Stomach (tissue), 9 donors: ENCODE measurements around the gene DENND2A. TPM values are rescaled to one million over a fixed set of nuclear protein-coding genes. Genes with fewer than 3 reads are reported as not detected.

Experiments
- DNase-seq, 2 donors: peaks; one replicate each; pipeline versions ENCODE4 v3.0.0 to v3.0.0-alpha.2; 2013 to 2019
- H3K27ac ChIP-seq, 5 donors: fragments of 200-600 bp in 4 of 5; sonication (generic) in 4 of 5; one replicate each; pipeline ENCODE4 v1.5.1; 2013 to 2019; ENCODE audit warnings: mild to moderate bottlenecking in 1 of 5, moderate library complexity in 1 of 5
- H3K27me3 ChIP-seq, 3 donors: fragments of 200-600 bp; sonication (generic); one replicate each; pipeline ENCODE4 v1.5.1; 2017 to 2019; ENCODE audit warnings: mixed run types in 1 of 3
- H3K36me3 ChIP-seq, 4 donors: fragments of 200-600 bp; sonication (generic); 1 replicate in 3 of 4; 2 replicates in 1 of 4; pipeline ENCODE4 v1.5.1; 2016 to 2019
- H3K4me1 ChIP-seq, 4 donors: fragments of 200-600 bp; sonication (generic); one replicate each; pipeline ENCODE4 v1.5.1; 2016 to 2019
- H3K4me3 ChIP-seq, 4 donors: fragments of 200-600 bp; sonication (generic) in 3 of 4; one replicate each; pipeline ENCODE4 v1.5.1; 2016 to 2019; ENCODE audit warnings: mild to moderate bottlenecking in 1 of 4
- H3K9me3 ChIP-seq, 4 donors: fragments of 200-600 bp; sonication (generic); one replicate each; pipeline ENCODE4 v1.5.1; 2016 to 2019
- EP300 ChIP-seq: sonication (generic); formaldehyde crosslinking; IDR thresholded peaks from one replicate; pipeline ENCODE4 v1.6.1; 2017; ENCODE audit warnings: antibody characterized with exemption
- POLR2A ChIP-seq, 4 donors: fragments of 450-650 bp; IDR thresholded peaks; one replicate each; pipeline ENCODE4 v1.6.1; 2016; ENCODE audit warnings: antibody characterized with exemption in 4 of 4, control low read depth in 2 of 4, mild to moderate bottlenecking in 1 of 4, moderate library complexity in 1 of 4
- POLR2AphosphoS5 ChIP-seq, 3 donors: sonication (generic); formaldehyde crosslinking; IDR thresholded peaks; one replicate each; pipeline ENCODE4 v1.6.1; 2016; ENCODE audit warnings: antibody characterized with exemption in 3 of 3
- WGBS, 5 donors: extraction: QIAGEN DNeasy Blood & Tissue Kit in 3 of 5; methylation state at CpG; one replicate each; pipeline versions ENCODE4 v1.1.5 to v1.1.7; 2013 to 2018; 5-methylcytosine and 5-hydroxymethylcytosine counted together
- intact Hi-C: fragments of 100-400 bp; cut with DNase I; formaldehyde crosslinking; loops from one replicate; pipeline ENCODE4 v1.15.1; 2023; ENCODE audit warnings: low total_unique reads
- polyA plus RNA-seq, 3 donors: library from polyadenylated mRNA; stranded (reverse); fragments of 200-250 nt; gene quantifications; one replicate each; pipeline ENCODE4 v1.2.3, GENCODE V29; 2013
- total RNA-seq, 5 donors: library from RNA; depleted of rRNA; stranded (reverse); fragments of >200 nt; gene quantifications; one replicate each; pipeline versions ENCODE4 v1.1.0 to v1.2.3, GENCODE V29; 2014 to 2016
- TF ChIP-seq, protein P1 (sequence below), 7 experiments: fragments of 450-650 bp in 4 of 7; fragments of 200-600 bp in 3 of 7; sonication (generic) in 3 of 7; IDR thresholded peaks; one replicate each; pipeline ENCODE4 v1.5.1; 2016 to 2019; ENCODE audit warnings: antibody characterized with exemption in 7 of 7, control low read depth in 2 of 7, mild to moderate bottlenecking in 1 of 7
- donor health status: healthy with polysubstance abuse.
- donor health status: Bipolar disorder and iron deficiency.
- donor health status: healthy.

Gene DENND2A
- total and polyA plus RNA-seq, 8 donors = 1.8 to 17.8 (median 6.5) TPM

- WGBS, 5 donors = 48 to 62% (median 54%) methylated on average over 7 of the region's 7 CpGs
- intact Hi-C loops = no loop called here
- DNase-seq = no peak
- Histone ChIP-seq H3K27me3 (no peaks in the 10 kb centered on the region), H3K27ac (peak overlapping the region in 2 of 5 donors; percentile 11 to 48), H3K4me1 (peaks cover 0 to 19% (median 2%) of the 10 kb centered on the region in 4 donors), H3K4me3 (no peak overlapping the region), H3K9me3 (no peaks in the 10 kb centered on the region), H3K36me3 (peaks cover 0 to 6% (median 0%) of the 10 kb centered on the region in 4 donors)
- no peak for TF ChIP-seq EP300
- TF ChIP-seq POLR2A (IDR thresholded peaks at IDR 0.05) = no peak
- TF ChIP-seq, protein P1, sequence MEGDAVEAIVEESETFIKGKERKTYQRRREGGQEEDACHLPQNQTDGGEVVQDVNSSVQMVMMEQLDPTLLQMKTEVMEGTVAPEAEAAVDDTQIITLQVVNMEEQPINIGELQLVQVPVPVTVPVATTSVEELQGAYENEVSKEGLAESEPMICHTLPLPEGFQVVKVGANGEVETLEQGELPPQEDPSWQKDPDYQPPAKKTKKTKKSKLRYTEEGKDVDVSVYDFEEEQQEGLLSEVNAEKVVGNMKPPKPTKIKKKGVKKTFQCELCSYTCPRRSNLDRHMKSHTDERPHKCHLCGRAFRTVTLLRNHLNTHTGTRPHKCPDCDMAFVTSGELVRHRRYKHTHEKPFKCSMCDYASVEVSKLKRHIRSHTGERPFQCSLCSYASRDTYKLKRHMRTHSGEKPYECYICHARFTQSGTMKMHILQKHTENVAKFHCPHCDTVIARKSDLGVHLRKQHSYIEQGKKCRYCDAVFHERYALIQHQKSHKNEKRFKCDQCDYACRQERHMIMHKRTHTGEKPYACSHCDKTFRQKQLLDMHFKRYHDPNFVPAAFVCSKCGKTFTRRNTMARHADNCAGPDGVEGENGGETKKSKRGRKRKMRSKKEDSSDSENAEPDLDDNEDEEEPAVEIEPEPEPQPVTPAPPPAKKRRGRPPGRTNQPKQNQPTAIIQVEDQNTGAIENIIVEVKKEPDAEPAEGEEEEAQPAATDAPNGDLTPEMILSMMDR (IDR thresholded peaks at IDR 0.05) = no peak
- no peak for TF ChIP-seq POLR2AphosphoS5 (IDR thresholded peaks at IDR 0.05)
Observed at GRCh38 chr7:140596519-140597427, 43.8 kb downstream of the DENND2A start.

- intact Hi-C loops = no loop called here
- Histone ChIP-seq H3K4me3 (no peak overlapping the region), H3K36me3 (no peaks in the 10 kb centered on the region), H3K4me1 (peaks cover 0 to 27% (median 2%) of the 10 kb centered on the region in 4 donors), H3K9me3 (no peaks in the 10 kb centered on the region), H3K27me3 (no peaks in the 10 kb centered on the region), H3K27ac (no peak overlapping the region)
- no peak for DNase-seq
- TF ChIP-seq POLR2A (IDR thresholded peaks at IDR 0.05) = no peak
- TF ChIP-seq POLR2AphosphoS5 (IDR thresholded peaks at IDR 0.05) = no peak
- TF ChIP-seq, protein P1 (IDR thresholded peaks at IDR 0.05) = no peak
- TF ChIP-seq EP300 = no peak
- WGBS, 5 donors = 88 to 95% (median 93%) methylated on average over 15 of the region's 15 CpGs
Observed at GRCh38 chr7:140595468-140596092, 45.0 kb downstream of the DENND2A start.

DNA sequence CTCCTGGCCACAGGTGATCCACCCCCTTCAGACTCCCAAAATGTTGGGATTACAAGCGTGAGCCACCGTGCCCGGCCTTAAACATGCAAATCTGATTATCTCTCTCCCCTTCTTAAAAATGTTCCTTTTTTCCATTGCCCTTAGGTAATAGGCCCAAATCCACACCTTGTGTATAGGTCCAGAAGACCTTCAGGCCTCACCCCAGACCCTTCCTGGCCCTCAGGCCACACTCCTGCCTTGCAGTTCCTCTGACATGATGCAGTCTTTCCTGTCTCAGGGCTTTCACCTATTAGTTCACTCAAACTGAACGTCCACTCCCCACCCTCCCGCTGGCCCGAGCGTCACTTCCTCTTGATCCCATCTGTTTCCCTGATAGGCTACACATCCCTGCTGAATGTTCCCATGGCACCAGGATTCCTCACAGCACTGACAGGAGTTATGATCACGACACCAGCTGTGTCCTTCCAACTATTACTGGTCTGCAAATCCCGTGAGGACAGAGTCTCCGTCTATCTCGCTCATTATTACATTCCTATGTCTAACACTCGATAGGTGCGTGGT is 46.4 kb downstream of the DENND2A start:
- Histone ChIP-seq H3K27ac (no peak overlapping the region), H3K27me3 (no peaks in the 10 kb centered on the region), H3K36me3 (no peaks in the 10 kb centered on the region), H3K9me3 (no peaks in the 10 kb centered on the region), H3K4me1 (peaks cover 0 to 27% (median 2%) of the 10 kb centered on the region in 4 donors), H3K4me3 (no peak overlapping the region)
- DNase-seq = peak in 1 of 2 donors; percentile 38
- TF ChIP-seq EP300 = no peak
- no peak for TF ChIP-seq POLR2A (IDR thresholded peaks at IDR 0.05)
- TF ChIP-seq, protein P1 (IDR thresholded peaks at IDR 0.05) = no peak
- TF ChIP-seq POLR2AphosphoS5 (IDR thresholded peaks at IDR 0.05) = no peak
- intact Hi-C loops = no loop called here
- WGBS, 5 donors = 89 to 92% (median 89%) methylated on average over 13 of the region's 13 CpGs

DNA sequence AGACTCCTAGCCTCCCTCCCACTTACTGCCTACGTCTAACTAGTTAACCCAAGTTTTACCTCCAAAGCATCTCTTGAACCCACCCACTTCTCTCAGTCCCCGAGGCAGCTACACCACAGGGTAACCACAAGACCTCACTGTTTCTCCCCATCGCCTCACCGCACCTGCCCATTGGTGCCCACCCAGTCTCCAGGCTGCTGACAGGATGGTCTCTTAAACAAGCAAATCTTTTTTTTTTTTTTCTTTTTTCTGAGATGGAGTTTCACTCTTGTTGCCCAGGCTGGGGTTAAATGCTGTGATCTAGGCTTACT is 47.0 kb downstream of the DENND2A start:
- DNase-seq = no peak
- 69 to 85% (median 82%) methylated on average over 4 of the region's 4 CpGs for WGBS, 5 donors
- no peak overlapping the region for H3K27ac ChIP-seq
- intact Hi-C loops = no loop called here
- TF ChIP-seq POLR2A (IDR thresholded peaks at IDR 0.05) (no peak), POLR2AphosphoS5 (IDR thresholded peaks at IDR 0.05) (no peak), EP300 (no peak)
- TF ChIP-seq, protein P1 (IDR thresholded peaks at IDR 0.05) = no peak
- H3K9me3 ChIP-seq = no peaks in the 10 kb centered on the region
- H3K36me3 ChIP-seq = no peaks in the 10 kb centered on the region
- no peaks in the 10 kb centered on the region for H3K27me3 ChIP-seq
- peaks cover 0 to 27% (median 2%) of the 10 kb centered on the region in 4 donors for H3K4me1 ChIP-seq
- no peak overlapping the region for H3K4me3 ChIP-seq
